ENCODE results near the gene NLRP2B. TPM values are rescaled to one million over a fixed set of nuclear protein-coding genes. Genes with fewer than 3 reads are reported as not detected.
"Not testable (repeated sequence)": the region's sequence is repeated elsewhere in the genome, so short reads cannot be mapped to it uniquely, and the experiment has no call there.

The NLRP2B gene
- under 1 TPM in 2 of 4 donors, not detected in 2; 0.06 to 0.08 TPM for polyA plus RNA-seq (ENCODE audit: insufficient read length in 4 of 4)

- no peak for DNase-seq (ENCODE audit: low read depth in 4 of 4, low spot score in 3 of 4)
Observed at GRCh38 chrX:57680160-57680559, at the start of gene NLRP2B. TSS of gene NLRP2B (minus strand) at chrX:57680260.

DNA sequence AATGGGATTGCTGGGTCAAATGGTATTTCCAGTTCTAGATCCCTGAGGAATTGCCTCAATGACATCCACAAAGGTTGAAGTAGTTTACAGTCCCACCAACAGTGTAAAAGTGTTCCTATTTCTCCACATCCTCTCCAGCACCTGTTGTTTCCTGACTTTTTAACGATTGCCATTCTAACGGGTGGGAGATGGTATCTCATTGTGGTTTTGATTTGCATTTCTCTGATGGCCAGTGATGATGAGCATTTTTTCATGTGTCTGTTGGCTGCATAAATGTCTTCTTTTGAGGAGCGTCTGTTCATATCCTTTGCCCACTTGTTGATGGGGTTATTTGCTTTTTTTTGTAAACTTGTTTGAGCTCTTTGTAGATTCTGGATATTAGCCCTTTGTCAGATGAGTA is 45.9 kb upstream of the NLRP2B start:
- not testable (repeated sequence) for DNase-seq (ENCODE audit: low read depth in 4 of 4, low spot score in 3 of 4)

DNA sequence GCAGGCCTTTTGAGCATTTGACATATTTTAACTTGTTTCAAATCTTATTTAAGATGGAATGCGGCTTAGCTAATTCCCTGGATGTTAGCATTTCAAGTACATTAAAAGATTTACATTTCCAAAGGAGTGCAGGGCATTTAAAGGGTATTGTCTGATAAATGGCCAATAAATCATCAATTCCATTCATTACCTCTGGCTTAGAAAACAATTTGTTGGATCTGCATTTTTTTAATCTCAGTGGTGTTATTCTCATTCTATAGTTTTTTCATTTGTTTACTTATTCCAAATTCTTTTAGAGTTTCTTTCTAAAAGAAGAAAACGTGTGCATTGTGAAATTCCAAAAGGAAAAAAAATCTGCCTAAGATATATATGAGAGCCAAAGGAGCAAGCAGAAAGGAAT is 1.3 kb upstream of the NLRP2B start:
- no peak for DNase-seq (ENCODE audit: low read depth in 4 of 4, low spot score in 3 of 4)

- no peak for DNase-seq (ENCODE audit: low read depth in 4 of 4, low spot score in 3 of 4)
Observed at GRCh38 chrX:57678686-57679428, 1.2 kb downstream of the NLRP2B start.

GRCh38 chrX:57677132-57677858 is 2.8 kb downstream of the NLRP2B start:
- no peak for DNase-seq (ENCODE audit: low read depth in 4 of 4, low spot score in 3 of 4)

- no peak for DNase-seq (ENCODE audit: low read depth in 4 of 4, low spot score in 3 of 4)
Observed at GRCh38 chrX:57675320-57675719, 4.7 kb downstream of the NLRP2B start.

DNA sequence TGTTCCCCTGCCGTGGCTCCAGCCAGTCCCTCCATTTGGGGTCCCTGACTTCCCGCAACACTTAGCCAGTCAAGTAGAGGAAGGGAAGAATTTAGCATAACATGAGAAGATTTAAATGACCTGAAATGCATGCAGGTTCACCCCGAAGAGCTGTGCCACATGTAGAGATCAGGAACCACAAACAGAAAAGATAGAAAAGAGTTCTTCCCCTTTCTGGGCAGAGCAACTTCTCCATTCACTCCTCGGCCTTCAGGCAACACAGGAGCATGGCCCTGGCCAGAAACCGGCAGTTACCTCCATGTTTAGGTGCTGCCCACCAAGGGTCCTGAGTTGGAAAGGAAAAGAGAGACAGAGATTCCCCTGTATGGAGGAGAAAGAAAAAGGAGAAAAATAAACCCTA is 5.2 kb downstream of the NLRP2B start:
- no peak for DNase-seq (ENCODE audit: low read depth in 4 of 4, low spot score in 3 of 4)

GRCh38 chrX:57669961-57670360 is 10.1 kb downstream of the NLRP2B start:
- no peak for DNase-seq (ENCODE audit: low read depth in 4 of 4, low spot score in 3 of 4)

GRCh38 chrX:57667010-57667409 is 13.1 kb downstream of the NLRP2B start:
- DNase-seq (ENCODE audit: low read depth in 4 of 4, low spot score in 3 of 4) = no peak

DNA sequence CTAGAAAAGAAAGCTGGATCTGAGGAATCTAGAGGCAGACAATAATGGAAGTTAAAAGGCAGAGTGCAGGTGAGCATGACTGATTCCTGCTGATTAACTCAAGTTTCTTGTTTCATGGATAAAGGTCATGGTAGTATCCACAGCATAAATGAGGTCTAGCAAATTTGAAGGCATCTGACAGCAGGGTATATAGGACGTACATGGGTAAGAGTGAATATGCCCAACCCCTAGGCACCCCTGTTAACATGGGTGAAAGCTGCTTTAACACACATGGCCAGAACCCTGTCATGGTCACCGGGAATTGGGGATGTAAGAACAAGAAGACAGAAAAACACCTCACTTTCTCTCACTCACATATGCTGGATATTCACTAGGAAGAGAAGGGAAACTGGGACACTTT is 25.0 kb downstream of the NLRP2B start:
- DNase-seq (ENCODE audit: low read depth in 4 of 4, low spot score in 3 of 4) = no peak

- no peak for DNase-seq (ENCODE audit: low read depth in 4 of 4, low spot score in 3 of 4)
Observed at GRCh38 chrX:57652705-57653104, 27.4 kb downstream of the NLRP2B start.

DNA sequence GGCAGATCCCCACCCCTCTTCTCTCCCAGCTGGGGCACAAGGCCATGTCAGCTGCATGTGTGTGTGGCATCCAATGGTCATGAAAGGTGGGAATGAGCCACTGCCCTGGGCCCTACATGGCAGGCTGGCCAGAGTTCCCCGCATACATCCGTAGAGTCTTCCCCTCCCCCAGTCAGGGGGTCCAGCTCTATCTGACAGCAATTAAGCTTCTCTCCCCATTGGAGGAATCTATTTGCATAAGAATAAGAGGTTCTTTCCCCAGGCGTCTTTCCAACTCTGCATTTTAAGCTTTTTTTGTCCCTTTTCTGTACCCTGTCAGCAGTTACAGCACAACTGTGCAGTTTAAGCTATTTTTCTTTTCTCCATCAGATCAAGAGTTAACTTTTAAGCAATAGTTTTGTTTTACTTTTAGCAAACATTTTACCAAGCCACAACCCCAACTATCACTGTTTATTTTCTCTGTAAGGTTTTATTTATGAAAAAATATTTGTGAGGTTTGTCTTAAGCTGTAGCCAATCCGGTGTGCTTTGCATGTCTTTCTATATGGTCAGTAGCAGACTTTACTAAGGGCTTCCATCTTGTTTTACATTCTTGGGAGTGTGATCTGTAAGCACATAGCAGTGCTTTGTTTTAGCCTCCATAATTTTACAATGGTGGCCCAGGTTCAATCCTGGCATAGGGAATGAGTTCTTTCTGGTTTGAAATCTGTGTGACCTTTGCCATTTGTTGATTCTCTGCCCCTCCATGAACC is 28.7 kb downstream of the NLRP2B start:
- no peak for DNase-seq (ENCODE audit: low read depth in 4 of 4, low spot score in 3 of 4)

GRCh38 chrX:57647020-57647419 is 33.0 kb downstream of the NLRP2B start:
- no peak for DNase-seq (ENCODE audit: low read depth in 4 of 4, low spot score in 3 of 4)

GRCh38 chrX:57643698-57644097 is 36.4 kb downstream of the NLRP2B start:
- no peak for DNase-seq (ENCODE audit: low read depth in 4 of 4, low spot score in 3 of 4)

DNA sequence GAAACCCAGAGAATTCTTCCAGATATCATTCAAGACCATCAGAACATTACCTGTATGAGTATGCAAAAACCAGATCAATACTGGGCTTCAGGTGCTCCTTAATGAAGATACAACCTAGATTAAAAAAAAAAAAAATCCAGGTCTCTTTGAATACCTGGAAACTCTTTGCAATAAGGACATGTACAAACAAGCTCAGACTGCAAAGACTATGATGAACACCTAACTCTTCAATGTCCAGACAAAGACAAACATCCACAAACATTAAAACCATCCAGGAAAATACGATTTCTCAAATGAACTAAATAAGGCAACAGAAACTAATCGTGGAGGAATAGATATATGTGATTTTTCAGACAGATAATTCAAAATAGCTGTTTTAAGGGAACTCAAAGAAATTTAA is 38.7 kb downstream of the NLRP2B start:
- no peak for DNase-seq (ENCODE audit: low read depth in 4 of 4, low spot score in 3 of 4)

GRCh38 chrX:57640674-57641016 is 39.4 kb downstream of the NLRP2B start:
- no peak for DNase-seq (ENCODE audit: low read depth in 4 of 4, low spot score in 3 of 4)

DNA sequence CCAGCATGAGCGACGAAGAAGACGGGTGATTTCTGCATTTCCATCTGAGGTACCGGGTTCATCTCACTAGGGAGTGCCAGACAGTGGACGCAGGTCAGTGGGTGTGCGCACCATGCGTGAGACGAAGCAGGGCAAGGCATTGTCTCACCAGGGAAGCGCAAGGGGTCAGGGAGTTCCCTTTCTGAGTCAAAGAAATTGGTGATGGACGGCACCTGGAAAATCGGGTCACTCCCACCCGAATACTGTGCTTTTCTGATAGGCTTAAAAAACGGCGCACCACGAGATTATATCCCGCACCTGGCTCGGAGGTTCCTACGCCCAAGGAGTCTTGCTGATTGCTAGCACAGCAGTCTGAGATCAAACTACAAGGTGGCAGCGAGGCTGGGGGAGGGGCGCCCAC is 50.6 kb downstream of the NLRP2B start:
- not testable (repeated sequence) for DNase-seq (ENCODE audit: low read depth in 4 of 4, low spot score in 3 of 4)

Measured in right renal pelvis (tissue), 4 donors.